Thymus (tissue), 14 donors: ENCODE results near the gene RBM7. TPM values are rescaled to one million over a fixed set of nuclear protein-coding genes. Genes with fewer than 3 reads are reported as not detected.
A peak's percentile ranks its signal among the peaks of the same experiment; 100 is the strongest.

Experiments used
- DNase-seq, 9 donors: peaks; one replicate each; pipeline ENCODE4 v3.0.0-alpha.2; 2013; ENCODE audit warnings: low spot score in 9 of 9, low read depth in 6 of 9, missing footprints in 1 of 9
- H3K27ac ChIP-seq, 2 donors: one replicate each; pipeline ENCODE4 v1.5.1; 2013; ENCODE audit warnings: control low read depth in 1 of 2, low read depth in 1 of 2, low read length in 1 of 2, mild to moderate bottlenecking in 1 of 2, moderate library complexity in 1 of 2
- H3K27me3 ChIP-seq, 2 donors: one replicate each; pipeline ENCODE4 v1.5.1; 2013; ENCODE audit warnings: low read length in 1 of 2; ENCODE audit not compliant: control insufficient read depth in 2 of 2, insufficient read depth in 1 of 2
- H3K36me3 ChIP-seq, 2 donors: one replicate each; pipeline ENCODE4 v1.5.1; 2013; ENCODE audit warnings: low read length in 1 of 2, mild to moderate bottlenecking in 1 of 2, moderate library complexity in 1 of 2; ENCODE audit not compliant: control insufficient read depth in 2 of 2, insufficient read depth in 2 of 2
- H3K4me1 ChIP-seq, 2 donors: one replicate each; pipeline ENCODE4 v1.5.1; 2013; ENCODE audit warnings: low read length in 2 of 2; ENCODE audit not compliant: control insufficient read depth in 2 of 2, insufficient read depth in 2 of 2
- H3K4me3 ChIP-seq, 2 donors: one replicate each; pipeline ENCODE4 v1.5.1; 2013; ENCODE audit warnings: low read length in 2 of 2, control low read depth in 1 of 2, mild to moderate bottlenecking in 1 of 2
- H3K9me3 ChIP-seq, 2 donors: one replicate each; pipeline ENCODE4 v1.5.1; 2013; ENCODE audit warnings: low read length in 1 of 2, mild to moderate bottlenecking in 1 of 2; ENCODE audit not compliant: control insufficient read depth in 2 of 2, insufficient read depth in 1 of 2
- WGBS: extraction: QIAGEN DNeasy Blood & Tissue Kit; methylation state at CpG from one replicate; pipeline ENCODE4 v1.1.7; 2013; 5-methylcytosine and 5-hydroxymethylcytosine counted together
- long read RNA-seq, 10 donors: transcript quantifications; one replicate each; lab custom pipeline, GENCODE V29; 2026
- polyA plus RNA-seq: library from polyadenylated mRNA; stranded (reverse); fragments of 200-250 nt; gene quantifications from one replicate; pipeline ENCODE4 v1.2.3, GENCODE V29; 2013
- total RNA-seq: library from RNA; stranded (reverse); fragments of 120-200 nt; gene quantifications from one replicate; pipeline ENCODE4 v1.2.4, GENCODE V29; 2013
- donor health status: healthy.

The RBM7 gene
- 35.7 TPM for total RNA-seq
- 22.7 TPM for polyA plus RNA-seq
- long read RNA-seq, donor 1, partial matches to known transcripts = 0 of 3 reads
- long read RNA-seq, donor 1, other reads (novel, unspliced or antisense) = 0 of 3 reads
- long read RNA-seq, donor 2 = 0 reads
- long read RNA-seq, donor 3, full-length matches to known transcripts = 22 of 22 reads
- long read RNA-seq, donor 3, partial matches to known transcripts = 0 of 22 reads
- long read RNA-seq, donor 3, other reads (novel, unspliced or antisense) = 0 of 22 reads
- long read RNA-seq, donor 4, full-length matches to known transcripts = 4 of 9 reads
- long read RNA-seq, donor 4, partial matches to known transcripts = 5 of 9 reads
- long read RNA-seq, donor 4, other reads (novel, unspliced or antisense) = 0 of 9 reads
- long read RNA-seq, donor 5, full-length matches to known transcripts = 34 of 46 reads
- long read RNA-seq, donor 5, partial matches to known transcripts = 12 of 46 reads
- long read RNA-seq, donor 5, other reads (novel, unspliced or antisense) = 0 of 46 reads
- long read RNA-seq, donor 6, full-length matches to known transcripts = 20 of 20 reads
- long read RNA-seq, donor 6, partial matches to known transcripts = 0 of 20 reads
- long read RNA-seq, donor 6, other reads (novel, unspliced or antisense) = 0 of 20 reads
- long read RNA-seq, donor 7, full-length matches to known transcripts = 26 of 32 reads
- long read RNA-seq, donor 7, partial matches to known transcripts = 6 of 32 reads
- long read RNA-seq, donor 7, other reads (novel, unspliced or antisense) = 0 of 32 reads
- long read RNA-seq, donor 8, full-length matches to known transcripts = 4 of 4 reads
- long read RNA-seq, donor 8, partial matches to known transcripts = 0 of 4 reads
- long read RNA-seq, donor 8, other reads (novel, unspliced or antisense) = 0 of 4 reads
- long read RNA-seq, donor 9, full-length matches to known transcripts = 13 of 13 reads
- long read RNA-seq, donor 9, partial matches to known transcripts = 0 of 13 reads
- long read RNA-seq, donor 9, other reads (novel, unspliced or antisense) = 0 of 13 reads
- long read RNA-seq, donor 10, full-length matches to known transcripts = 12 of 12 reads
- long read RNA-seq, donor 10, partial matches to known transcripts = 0 of 12 reads
- long read RNA-seq, donor 10, other reads (novel, unspliced or antisense) = 0 of 12 reads

GRCh38 chr11:114400216-114400914 lies at the start of gene RBM7, which contains the start of gene C11orf71:
TSS of gene RBM7 (plus strand) at chr11:114400666. CDS start at chr11:114400672, 6 bp downstream.
TSS of gene C11orf71 (minus strand) at chr11:114400511. CDS start at chr11:114400331, 180 bp downstream.
- peak within 1 kb of the TSS; percentile 97 to 100 for H3K27ac ChIP-seq
- H3K4me1 ChIP-seq = peaks cover 0 to 9% of the 10 kb centered on the region in 2 donors
- DNase-seq = peak; percentile 92 to 99 (median 97)
- WGBS = under 1% methylated on average over 65 of the region's 65 CpGs
- H3K36me3 ChIP-seq = peaks cover 5 to 10% of the 10 kb centered on the region in 2 donors
- no peaks in the 10 kb centered on the region for H3K9me3 ChIP-seq
- no peaks in the 10 kb centered on the region for H3K27me3 ChIP-seq
- H3K4me3 ChIP-seq = peak within 1 kb of the TSS; percentile 88 to 98

GRCh38 chr11:114353443-114353842 lies 47.0 kb upstream of the RBM7 start:
- no peaks in the 10 kb centered on the region for H3K4me1 ChIP-seq
- no peaks in the 10 kb centered on the region for H3K9me3 ChIP-seq
- 94% methylated on average over 3 of the region's 3 CpGs for WGBS
- no peak overlapping the region for H3K27ac ChIP-seq
- H3K36me3 ChIP-seq = no peaks in the 10 kb centered on the region
- no peak for DNase-seq
- no peaks in the 10 kb centered on the region for H3K27me3 ChIP-seq
- H3K4me3 ChIP-seq = no peak overlapping the region

DNA sequence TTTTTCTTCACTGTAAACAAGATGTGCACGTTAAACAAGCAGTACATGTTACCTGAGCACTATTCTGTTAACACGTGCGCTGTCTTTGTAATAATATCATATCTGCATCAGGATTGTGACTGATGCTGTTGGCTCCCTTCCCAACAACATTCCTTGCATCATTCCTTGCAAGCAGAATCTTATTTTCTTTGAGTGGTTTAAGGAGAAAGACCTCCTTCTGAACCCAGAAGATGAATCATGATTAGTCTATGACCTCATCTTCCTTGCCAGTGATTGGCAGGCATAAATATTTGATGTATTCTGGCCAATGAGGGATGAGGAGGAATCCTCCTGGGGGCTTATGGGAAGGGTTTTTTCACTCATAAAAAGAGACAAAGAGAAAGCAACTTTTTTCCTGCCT lies 46.4 kb upstream of the RBM7 start:
- H3K4me1 ChIP-seq = no peaks in the 10 kb centered on the region
- DNase-seq = no peak
- H3K27ac ChIP-seq = no peak overlapping the region
- no peaks in the 10 kb centered on the region for H3K36me3 ChIP-seq
- 96% methylated on average over 3 of the region's 3 CpGs for WGBS
- H3K27me3 ChIP-seq = no peaks in the 10 kb centered on the region
- H3K4me3 ChIP-seq = no peak overlapping the region
- H3K9me3 ChIP-seq = no peaks in the 10 kb centered on the region

GRCh38 chr11:114358716-114359115 lies 41.8 kb upstream of the RBM7 start:
- Histone ChIP-seq H3K36me3 (no peaks in the 10 kb centered on the region), H3K27me3 (no peaks in the 10 kb centered on the region), H3K27ac (no peak overlapping the region), H3K4me1 (no peaks in the 10 kb centered on the region), H3K4me3 (no peak overlapping the region), H3K9me3 (no peaks in the 10 kb centered on the region)
- DNase-seq = no peak
- WGBS = 13% methylated on average over 1 of the region's 1 CpG

DNA sequence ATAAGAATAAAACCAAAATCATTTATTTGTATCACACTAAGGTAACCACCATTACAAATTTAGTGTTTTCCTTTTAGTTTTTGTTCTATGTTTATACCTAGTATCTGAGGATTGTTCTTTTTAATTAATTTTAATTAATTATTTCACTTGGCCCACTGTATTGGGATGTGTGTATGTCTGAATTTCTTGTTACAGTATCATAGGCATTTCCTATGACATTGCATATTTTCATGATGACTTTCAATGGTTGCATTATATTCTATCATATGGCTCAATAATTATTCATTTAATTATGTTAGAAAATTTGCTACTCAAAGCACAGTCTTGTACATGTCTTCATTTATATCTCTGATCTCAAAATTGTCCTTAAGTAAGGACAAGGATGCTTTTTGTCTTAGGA lies 41.1 kb upstream of the RBM7 start:
- no peaks in the 10 kb centered on the region for H3K36me3 ChIP-seq
- no peaks in the 10 kb centered on the region for H3K27me3 ChIP-seq
- no peak for DNase-seq
- H3K27ac ChIP-seq = no peak overlapping the region
- H3K4me1 ChIP-seq = no peaks in the 10 kb centered on the region
- no peaks in the 10 kb centered on the region for H3K9me3 ChIP-seq
- no peak overlapping the region for H3K4me3 ChIP-seq

GRCh38 chr11:114362326-114362725 lies 38.1 kb upstream of the RBM7 start:
- Histone ChIP-seq H3K4me3 (no peak overlapping the region), H3K27ac (no peak overlapping the region), H3K4me1 (no peaks in the 10 kb centered on the region), H3K9me3 (no peaks in the 10 kb centered on the region), H3K27me3 (peaks cover 0 to 5% of the 10 kb centered on the region in 2 donors), H3K36me3 (no peaks in the 10 kb centered on the region)
- WGBS = 90% methylated on average over 4 of the region's 4 CpGs
- no peak for DNase-seq

DNA sequence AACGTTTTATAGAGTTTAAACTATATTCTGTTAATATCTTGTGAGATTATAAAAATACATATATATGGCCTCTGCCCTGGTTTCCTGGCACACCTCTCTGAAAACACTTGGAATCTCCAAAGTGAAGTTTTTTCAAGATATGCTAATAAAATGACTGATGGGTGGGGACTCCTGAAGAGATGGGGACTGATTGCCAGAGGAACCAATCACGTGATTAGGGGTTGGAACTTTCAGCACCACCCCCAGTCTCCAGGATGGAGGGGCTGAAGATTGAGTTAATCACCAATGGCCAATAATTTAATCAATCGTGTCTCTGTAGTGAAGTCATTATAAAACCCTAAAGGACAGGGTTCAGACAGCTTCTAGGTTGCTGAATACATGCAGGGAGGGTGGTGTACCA lies 37.5 kb upstream of the RBM7 start:
- H3K27ac ChIP-seq = no peak overlapping the region
- no peak overlapping the region for H3K4me3 ChIP-seq
- no peaks in the 10 kb centered on the region for H3K4me1 ChIP-seq
- H3K36me3 ChIP-seq = no peaks in the 10 kb centered on the region
- H3K27me3 ChIP-seq = peaks cover 0 to 5% of the 10 kb centered on the region in 2 donors
- DNase-seq = no peak
- WGBS = 86% methylated on average over 3 of the region's 3 CpGs
- H3K9me3 ChIP-seq = no peaks in the 10 kb centered on the region

DNA sequence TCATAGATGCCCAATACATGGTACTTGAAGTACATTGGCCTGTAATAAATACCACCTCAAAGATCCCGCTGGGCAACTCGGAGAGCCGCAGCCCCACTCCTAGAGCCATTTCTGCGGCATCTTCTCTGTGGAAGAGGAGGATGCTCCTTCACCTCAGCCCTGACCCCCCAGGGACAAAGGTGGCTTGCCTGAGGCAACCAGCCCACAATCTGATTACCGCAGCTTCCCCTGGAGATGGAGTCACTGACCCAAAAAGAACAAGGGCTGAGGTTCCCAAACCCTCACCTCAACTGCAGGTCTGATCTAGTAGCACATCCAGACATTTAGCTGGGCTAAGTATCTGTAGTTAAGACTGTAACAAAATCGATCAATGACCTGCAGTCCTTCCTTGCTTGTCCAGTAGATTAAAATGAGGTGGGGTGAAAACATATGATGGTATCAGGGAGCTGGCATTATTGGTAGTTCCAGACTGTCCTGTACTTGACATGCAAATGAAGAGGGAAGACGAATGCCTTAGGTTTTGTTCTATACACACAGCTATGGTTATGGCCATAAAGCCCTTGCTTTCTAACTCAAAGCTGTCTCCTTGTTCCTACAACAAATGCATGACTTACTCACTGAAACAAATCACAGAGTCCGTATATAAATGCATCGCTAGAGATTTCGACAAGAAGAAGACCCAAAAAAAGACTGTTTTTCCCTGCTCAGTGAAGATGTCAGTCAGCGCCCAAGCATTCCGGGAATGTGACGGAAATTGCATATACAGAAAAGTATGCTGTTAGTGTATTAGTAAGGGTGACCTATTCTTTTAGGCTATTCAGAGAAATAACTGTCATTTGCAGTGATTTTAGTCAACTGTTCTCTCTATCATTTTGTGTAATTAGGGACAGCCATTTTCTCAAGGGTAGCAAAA lies 33.9 kb upstream of the RBM7 start:
- H3K9me3 ChIP-seq = no peaks in the 10 kb centered on the region
- no peak overlapping the region for H3K4me3 ChIP-seq
- H3K27ac ChIP-seq = no peak overlapping the region
- WGBS = 87% methylated on average over 13 of the region's 13 CpGs
- no peaks in the 10 kb centered on the region for H3K36me3 ChIP-seq
- no peaks in the 10 kb centered on the region for H3K4me1 ChIP-seq
- no peak for DNase-seq
- peaks cover 0 to 5% of the 10 kb centered on the region in 2 donors for H3K27me3 ChIP-seq
